HL-60 (cell line): Measurements from ENCODE around the gene ELP4.

Source experiments
- CTCF ChIP-seq: IDR thresholded peaks from one replicate; pipeline ENCODE4 v1.5.1; 2011; ENCODE audit warnings: low read length, control low read depth, inconsistent platforms; ENCODE audit not compliant: insufficient read depth
- POLR2AphosphoS5 ChIP-seq: IDR thresholded peaks from 2 replicates; pipeline ENCODE4 v1.6.1; 2012; ENCODE audit warnings: low read depth
- SPI1 ChIP-seq: IDR thresholded peaks from 2 replicates; pipeline ENCODE4 v1.6.1; 2012; ENCODE audit warnings: low read depth, mild to moderate bottlenecking, borderline replicate concordance

- no peak for TF ChIP-seq POLR2AphosphoS5
- TF ChIP-seq CTCF, result no peak
- no peak for TF ChIP-seq SPI1
Observed at GRCh38 chr11:31499576-31500178, 9.9 kb upstream of the ELP4 start.
